ENCODE data around the gene HSCB. TPM values are rescaled to one million over a fixed set of nuclear protein-coding genes. Genes with fewer than 3 reads are reported as not detected.

The HSCB gene
- total RNA-seq, 1 donor from 2014 or later, result 15.3 TPM

DNA sequence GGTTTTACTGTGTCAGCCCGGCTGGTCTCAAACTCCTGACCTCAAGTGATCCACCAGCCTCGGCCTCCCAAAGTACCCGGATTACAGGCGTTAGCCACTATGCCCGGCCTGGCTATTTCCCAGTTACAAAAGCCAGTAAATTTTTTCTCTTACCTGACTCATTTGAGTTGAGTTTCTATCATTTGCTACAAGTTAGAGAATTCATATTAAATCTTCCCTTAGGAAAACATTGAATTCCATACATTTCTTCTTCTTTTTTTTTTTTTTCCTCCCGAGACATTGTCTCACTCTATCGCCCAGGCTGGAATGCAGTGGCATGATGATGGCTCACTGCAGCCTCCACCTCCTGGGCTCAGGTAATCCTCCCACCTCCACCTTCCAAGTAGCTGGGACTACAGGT lies 26.2 kb upstream of the HSCB start:
- TF ChIP-seq, protein P1, sequence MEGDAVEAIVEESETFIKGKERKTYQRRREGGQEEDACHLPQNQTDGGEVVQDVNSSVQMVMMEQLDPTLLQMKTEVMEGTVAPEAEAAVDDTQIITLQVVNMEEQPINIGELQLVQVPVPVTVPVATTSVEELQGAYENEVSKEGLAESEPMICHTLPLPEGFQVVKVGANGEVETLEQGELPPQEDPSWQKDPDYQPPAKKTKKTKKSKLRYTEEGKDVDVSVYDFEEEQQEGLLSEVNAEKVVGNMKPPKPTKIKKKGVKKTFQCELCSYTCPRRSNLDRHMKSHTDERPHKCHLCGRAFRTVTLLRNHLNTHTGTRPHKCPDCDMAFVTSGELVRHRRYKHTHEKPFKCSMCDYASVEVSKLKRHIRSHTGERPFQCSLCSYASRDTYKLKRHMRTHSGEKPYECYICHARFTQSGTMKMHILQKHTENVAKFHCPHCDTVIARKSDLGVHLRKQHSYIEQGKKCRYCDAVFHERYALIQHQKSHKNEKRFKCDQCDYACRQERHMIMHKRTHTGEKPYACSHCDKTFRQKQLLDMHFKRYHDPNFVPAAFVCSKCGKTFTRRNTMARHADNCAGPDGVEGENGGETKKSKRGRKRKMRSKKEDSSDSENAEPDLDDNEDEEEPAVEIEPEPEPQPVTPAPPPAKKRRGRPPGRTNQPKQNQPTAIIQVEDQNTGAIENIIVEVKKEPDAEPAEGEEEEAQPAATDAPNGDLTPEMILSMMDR (IDR thresholded peaks at IDR 0.05; ENCODE audit: unreplicated experiment), result no peak
- DNase-seq (ENCODE audit: low spot score, unreplicated experiment), result no peak
- Mint-ChIP-seq H3K27ac (no peak overlapping the region), H3K9me3 (ENCODE audit: low read depth) (no peaks in the 10 kb centered on the region), H3K27me3 (no peaks in the 10 kb centered on the region), H3K4me1 (ENCODE audit: low read depth) (peaks cover 7% of the 10 kb centered on the region), H3K36me3 (ENCODE audit: insufficient read depth) (peaks cover 5% of the 10 kb centered on the region), H3K4me3 (ENCODE audit: low read depth) (no peak overlapping the region)

DNA sequence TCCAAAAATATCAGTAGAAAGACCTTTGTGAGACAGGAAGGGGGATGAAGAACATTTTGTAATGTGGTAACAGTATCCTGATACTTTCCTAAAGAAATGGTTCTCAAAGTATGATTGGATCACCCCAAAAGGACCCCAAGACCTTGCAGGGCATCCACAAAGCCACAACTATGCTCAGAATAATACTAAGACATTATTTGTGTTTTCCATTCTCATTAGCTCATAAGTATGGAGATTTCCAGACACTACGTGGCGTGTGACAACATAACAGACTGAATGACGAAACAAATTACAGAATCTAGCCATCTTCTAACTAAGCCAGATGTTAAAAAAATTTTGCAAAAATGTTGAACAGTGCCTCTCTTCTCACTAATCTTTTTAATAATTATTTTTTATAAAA lies 25.2 kb upstream of the HSCB start:
- Mint-ChIP-seq H3K27me3 (no peaks in the 10 kb centered on the region), H3K4me3 (ENCODE audit: low read depth) (no peak overlapping the region), H3K4me1 (ENCODE audit: low read depth) (peaks cover 4% of the 10 kb centered on the region), H3K9me3 (ENCODE audit: low read depth) (no peaks in the 10 kb centered on the region), H3K27ac (no peak overlapping the region), H3K36me3 (ENCODE audit: insufficient read depth) (peaks cover 5% of the 10 kb centered on the region)
- TF ChIP-seq, protein P1 (IDR thresholded peaks at IDR 0.05; ENCODE audit: unreplicated experiment), result no peak
- DNase-seq (ENCODE audit: low spot score, unreplicated experiment), result no peak

DNA sequence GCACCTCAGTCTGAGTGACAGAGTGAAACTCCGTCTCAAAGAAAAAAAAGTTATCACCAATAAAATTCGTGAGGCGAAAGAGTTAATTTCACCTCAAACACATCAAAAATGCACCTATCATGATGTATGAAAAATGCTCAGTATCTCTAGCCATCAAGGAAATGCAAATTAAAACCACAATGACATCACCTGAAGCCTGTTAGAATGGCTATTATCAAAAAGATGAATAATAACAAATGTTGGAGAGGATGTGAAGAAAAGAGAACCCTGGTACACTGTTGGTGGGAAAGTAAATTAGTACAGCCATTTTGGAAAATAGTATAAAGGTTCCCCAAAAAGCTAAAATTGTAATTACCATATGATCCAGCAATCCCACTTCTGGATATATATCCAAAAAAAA lies 23.8 kb upstream of the HSCB start:
- peaks cover 1% of the 10 kb centered on the region for H3K36me3 Mint-ChIP-seq (ENCODE audit: insufficient read depth)

DNA sequence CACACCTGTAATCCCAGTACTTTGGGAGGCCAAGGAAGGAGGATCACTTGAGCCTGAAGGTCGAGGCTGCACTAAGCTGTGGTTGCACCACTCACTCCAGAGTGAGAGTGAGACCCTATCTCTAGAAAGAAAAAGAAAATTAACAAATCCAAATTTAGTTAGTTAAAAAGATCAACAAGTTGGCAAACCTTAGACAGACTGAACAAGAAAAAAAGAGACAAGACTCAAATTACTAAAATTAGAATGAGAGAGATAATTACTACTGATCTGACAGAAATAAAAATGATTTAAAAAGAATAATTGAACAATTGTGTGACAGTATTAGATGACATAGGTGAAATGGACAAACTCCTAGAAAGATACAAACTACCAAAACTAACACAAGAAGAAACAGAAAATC lies 13.8 kb upstream of the HSCB start:
- no peak overlapping the region for H3K27ac Mint-ChIP-seq
- no peaks in the 10 kb centered on the region for H3K27me3 Mint-ChIP-seq
- H3K4me3 Mint-ChIP-seq (ENCODE audit: low read depth), result no peak overlapping the region
- DNase-seq (ENCODE audit: low spot score, unreplicated experiment), result no peak
- no peaks in the 10 kb centered on the region for H3K4me1 Mint-ChIP-seq (ENCODE audit: low read depth)
- H3K36me3 Mint-ChIP-seq (ENCODE audit: insufficient read depth), result peaks cover 15% of the 10 kb centered on the region
- no peaks in the 10 kb centered on the region for H3K9me3 Mint-ChIP-seq (ENCODE audit: low read depth)
- TF ChIP-seq, protein P1 (IDR thresholded peaks at IDR 0.05; ENCODE audit: unreplicated experiment), result no peak

More for the DNA sequence above, 23.8 kb upstream of the HSCB start:
- Mint-ChIP-seq H3K4me3 (ENCODE audit: low read depth) (no peak overlapping the region), H3K27ac (no peak overlapping the region), H3K4me1 (ENCODE audit: low read depth) (no peaks in the 10 kb centered on the region), H3K9me3 (ENCODE audit: low read depth) (no peaks in the 10 kb centered on the region), H3K27me3 (no peaks in the 10 kb centered on the region)
- TF ChIP-seq, protein P1 (IDR thresholded peaks at IDR 0.05; ENCODE audit: unreplicated experiment), result no peak
- DNase-seq (ENCODE audit: low spot score, unreplicated experiment), result no peak

DNA sequence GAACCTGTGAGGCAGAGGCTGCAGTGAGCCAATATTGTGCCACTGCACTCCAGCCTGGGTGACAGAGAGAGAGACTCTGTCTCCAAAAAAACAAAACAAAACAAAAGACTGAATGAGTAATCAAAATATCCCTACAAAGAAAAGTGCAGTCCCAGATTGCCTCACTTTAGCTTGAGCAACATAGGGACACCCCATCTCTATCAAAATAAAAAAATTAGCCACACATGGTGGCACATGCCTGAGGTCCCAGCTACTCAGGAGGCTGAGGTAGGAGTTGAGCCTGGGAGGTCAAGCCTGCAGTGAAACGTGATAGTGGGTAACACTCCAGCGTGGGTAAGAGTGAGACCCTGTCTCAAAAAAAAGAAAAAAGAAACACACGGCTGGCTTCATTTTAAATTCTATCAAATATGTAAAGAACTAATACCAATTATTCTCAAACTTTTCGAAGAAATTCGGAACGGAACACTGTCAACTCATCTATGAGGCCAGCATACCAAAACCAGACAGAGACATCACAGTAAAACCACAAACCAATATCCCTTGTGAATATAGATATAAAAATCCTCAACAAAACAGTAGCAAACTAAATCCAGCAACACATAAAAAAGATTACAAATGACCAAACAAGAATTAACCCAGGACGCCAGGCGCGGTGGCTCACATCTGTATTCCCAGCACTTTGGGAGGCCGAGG lies 13.1 kb upstream of the HSCB start:
- no peaks in the 10 kb centered on the region for H3K9me3 Mint-ChIP-seq (ENCODE audit: low read depth)
- H3K36me3 Mint-ChIP-seq (ENCODE audit: insufficient read depth), result peaks cover 13% of the 10 kb centered on the region
- no peak overlapping the region for H3K4me3 Mint-ChIP-seq (ENCODE audit: low read depth)
- no peaks in the 10 kb centered on the region for H3K27me3 Mint-ChIP-seq
- TF ChIP-seq, protein P1 (IDR thresholded peaks at IDR 0.05; ENCODE audit: unreplicated experiment), result no peak
- DNase-seq (ENCODE audit: low spot score, unreplicated experiment), result no peak
- peak overlapping the region; percentile 55 for H3K27ac Mint-ChIP-seq
- H3K4me1 Mint-ChIP-seq (ENCODE audit: low read depth), result no peaks in the 10 kb centered on the region

Data from progenitor cell of endocrine pancreas (in vitro differentiated cells).